Activated naive CD4-positive, alpha-beta T cell treated with anti-CD3 and anti-CD28 coated beads for 36 hours (primary cell): Measurements from ENCODE around the gene PLAAT3. TPM values are rescaled to one million over a fixed set of nuclear protein-coding genes. Genes with fewer than 3 reads are reported as not detected.

Experiments used
- CTCF ChIA-PET: fragments of 350-600 bp; sonication (Branson Sonifier 250); formaldehyde crosslinking; loops from one replicate; lab custom pipeline; 2021; ENCODE audit warnings: antibody characterized with exemption; lab: Charles Lee
- DNase-seq: peaks from one replicate; pipeline ENCODE4 v3.0.0-alpha.2; 2020
- H3K27ac Mint-ChIP-seq: one replicate; pipeline ENCODE4 v1.8.0; 2021; ENCODE audit warnings: mild to moderate bottlenecking, mixed read lengths
- H3K27me3 Mint-ChIP-seq: one replicate; pipeline ENCODE4 v1.8.0; 2021; ENCODE audit warnings: low read depth, mixed read lengths
- H3K36me3 Mint-ChIP-seq: one replicate; pipeline ENCODE4 v1.8.0; 2021; ENCODE audit warnings: low read depth, mixed read lengths
- H3K4me1 Mint-ChIP-seq: one replicate; pipeline ENCODE4 v1.8.0; 2021; ENCODE audit warnings: low read depth, mixed read lengths
- H3K4me3 Mint-ChIP-seq: one replicate; pipeline ENCODE4 v1.8.0; 2021; ENCODE audit warnings: mild to moderate bottlenecking, moderate library complexity, mixed read lengths
- H3K9me3 Mint-ChIP-seq: one replicate; pipeline ENCODE4 v1.8.0; 2021; ENCODE audit warnings: mixed read lengths
- intact Hi-C: fragments of 100-400 bp; cut with micrococcal nuclease; formaldehyde crosslinking; loops from one replicate; pipeline ENCODE4 v1.15.1; 2023
- total RNA-seq, 2 experiments: library from RNA; stranded (reverse); gene quantifications; one replicate each; pipeline ENCODE4 v1.2.3, GENCODE V29; 2021

Gene PLAAT3
- total RNA-seq, 2 experiments from 2014 or later = 3.5 to 3.7 TPM

- CTCF ChIA-PET = no interaction called here
- no peak for DNase-seq
- Mint-ChIP-seq H3K9me3 (no peaks in the 10 kb centered on the region), H3K4me1 (peaks cover 58% of the 10 kb centered on the region), H3K4me3 (no peak within 1 kb of the TSS), H3K27me3 (no peaks in the 10 kb centered on the region), H3K36me3 (no peaks in the 10 kb centered on the region), H3K27ac (no peak within 1 kb of the TSS)
- intact Hi-C loops = loop anchor here (10.0 kb wide), 1 partner anchor 669 kb away; no protein-coding TSS in a partner anchor
Observed at GRCh38 chr11:63563201-63564055, 50.8 kb downstream of the PLAAT3 start, which contains the start of gene PLAAT2. Gene PLAAT2, minus strand, starts transcription at chr11:63563379. Its CDS starts 55 bp downstream, at chr11:63563324.

DNA sequence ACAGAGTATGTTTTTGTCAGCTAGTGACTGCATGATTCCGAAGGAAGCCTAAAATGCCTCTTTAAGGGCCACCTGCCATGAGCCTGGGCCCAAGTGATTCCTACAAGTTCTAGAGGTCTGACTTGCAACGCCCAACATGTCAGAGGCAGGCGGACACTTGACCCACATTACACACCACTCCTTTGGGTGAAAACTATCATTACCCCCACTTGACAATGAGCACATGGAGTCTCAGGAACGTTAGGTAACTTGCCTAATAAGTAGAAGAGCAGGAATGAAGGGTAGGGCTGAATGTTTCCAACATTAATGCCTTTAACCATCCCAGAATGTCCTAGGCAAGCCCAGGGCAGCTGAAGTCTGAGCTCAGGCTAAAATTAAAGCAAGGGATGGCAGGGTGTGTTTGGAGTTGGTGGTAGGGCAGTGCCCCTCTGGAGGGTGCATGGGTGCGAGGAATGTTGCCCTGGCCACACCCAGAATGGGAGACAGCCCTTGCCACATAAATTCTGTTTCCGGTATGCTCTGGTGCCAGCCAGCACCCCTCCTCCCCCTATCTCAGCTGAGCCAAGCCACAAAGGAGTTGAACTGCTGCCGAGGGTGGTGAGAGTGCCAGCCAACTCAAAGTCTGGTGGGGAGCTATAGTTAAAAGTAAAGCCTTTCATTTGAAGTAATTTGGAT lies 53.6 kb downstream of the PLAAT3 start:
- Mint-ChIP-seq H3K9me3 (no peaks in the 10 kb centered on the region), H3K27ac (no peak overlapping the region), H3K4me1 (peaks cover 43% of the 10 kb centered on the region), H3K27me3 (no peaks in the 10 kb centered on the region), H3K36me3 (no peaks in the 10 kb centered on the region), H3K4me3 (no peak overlapping the region)
- CTCF ChIA-PET = interaction anchor here (1.0 kb wide), 1 partner anchor 178 kb away, joined by 3 read pairs; no protein-coding TSS in a partner anchor
- peak; percentile 38 for DNase-seq
- intact Hi-C loops = loop anchor here (10.0 kb wide), 1 partner anchor 666 kb away; no protein-coding TSS in a partner anchor

- no peaks in the 10 kb centered on the region for H3K36me3 Mint-ChIP-seq
- H3K4me1 Mint-ChIP-seq = peaks cover 42% of the 10 kb centered on the region
- CTCF ChIA-PET = no interaction called here
- H3K4me3 Mint-ChIP-seq = no peak overlapping the region
- intact Hi-C loops = no loop called here
- no peaks in the 10 kb centered on the region for H3K9me3 Mint-ChIP-seq
- no peak for DNase-seq
- no peaks in the 10 kb centered on the region for H3K27me3 Mint-ChIP-seq
- H3K27ac Mint-ChIP-seq = no peak overlapping the region
Observed at GRCh38 chr11:63558459-63559157, 55.6 kb downstream of the PLAAT3 start.

- intact Hi-C loops = no loop called here
- CTCF ChIA-PET = no interaction called here
- H3K27ac Mint-ChIP-seq = no peak overlapping the region
- no peak for DNase-seq
- peaks cover 51% of the 10 kb centered on the region for H3K4me1 Mint-ChIP-seq
- H3K9me3 Mint-ChIP-seq = no peaks in the 10 kb centered on the region
- no peaks in the 10 kb centered on the region for H3K36me3 Mint-ChIP-seq
- H3K27me3 Mint-ChIP-seq = no peaks in the 10 kb centered on the region
- no peak overlapping the region for H3K4me3 Mint-ChIP-seq
Observed at GRCh38 chr11:63557570-63557969, 56.7 kb downstream of the PLAAT3 start.

GRCh38 chr11:63556404-63557013 lies 57.7 kb downstream of the PLAAT3 start:
- CTCF ChIA-PET = no interaction called here
- Mint-ChIP-seq H3K9me3 (no peaks in the 10 kb centered on the region), H3K4me1 (peaks cover 56% of the 10 kb centered on the region), H3K27me3 (no peaks in the 10 kb centered on the region), H3K36me3 (no peaks in the 10 kb centered on the region), H3K4me3 (no peak overlapping the region), H3K27ac (no peak overlapping the region)
- DNase-seq = no peak
- intact Hi-C loops = no loop called here

DNA sequence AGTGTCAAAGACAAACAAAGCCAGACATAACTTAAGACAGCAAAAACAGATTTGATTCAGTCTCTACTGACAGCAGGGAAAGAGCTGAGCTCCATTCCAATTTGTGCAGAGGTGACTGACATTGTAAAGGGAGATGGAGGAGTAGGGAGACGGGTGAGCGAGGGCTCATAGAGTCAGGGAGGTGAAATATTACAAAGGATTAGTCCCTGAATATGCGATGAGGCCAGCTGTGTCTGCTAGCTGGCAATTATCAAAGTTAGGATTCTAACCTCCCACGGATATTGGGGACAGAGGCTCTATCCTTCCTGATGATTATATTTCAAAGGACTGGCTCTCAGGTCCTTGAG lies 59.4 kb downstream of the PLAAT3 start:
- H3K27ac Mint-ChIP-seq = no peak overlapping the region
- peaks cover 51% of the 10 kb centered on the region for H3K4me1 Mint-ChIP-seq
- intact Hi-C loops = loop anchor here (5.0 kb wide), 3 partner anchors 57 to 117 kb away; partner anchors contain the start of genes ATL3 and PLAAT3
- no peak for DNase-seq
- H3K36me3 Mint-ChIP-seq = no peaks in the 10 kb centered on the region
- CTCF ChIA-PET = interaction anchor here (0.6 to 2.4 kb wide), 2 partner anchors 18 to 129 kb away, joined by 3 to 7 read pairs; partner anchors contain the start of gene PLAAT4
- no peak overlapping the region for H3K4me3 Mint-ChIP-seq
- no peaks in the 10 kb centered on the region for H3K27me3 Mint-ChIP-seq
- H3K9me3 Mint-ChIP-seq = no peaks in the 10 kb centered on the region

DNA sequence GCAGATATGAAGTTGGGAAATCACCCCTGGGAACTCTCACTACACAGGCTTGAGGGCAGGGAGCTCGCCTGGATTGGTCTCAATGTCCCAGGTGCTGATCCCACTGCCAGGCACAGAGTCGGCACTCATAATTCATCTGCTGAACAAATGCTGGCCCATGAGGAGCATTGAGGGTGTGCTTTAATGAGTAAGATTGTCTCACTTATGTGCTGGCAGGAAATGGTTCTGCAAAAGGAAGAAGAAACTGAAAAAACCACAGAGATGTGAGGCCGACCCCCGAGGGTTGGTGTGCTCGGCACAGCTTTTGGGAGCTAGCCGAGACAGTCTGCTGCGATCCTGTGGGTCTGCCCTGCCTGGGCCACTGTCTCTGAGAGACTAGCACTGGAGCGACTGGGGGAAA lies 60.5 kb downstream of the PLAAT3 start:
- DNase-seq = peak; percentile 77
- intact Hi-C loops = loop anchor here (1.0 to 5.0 kb wide), 5 partner anchors 14 to 119 kb away; partner anchors contain the start of genes ATL3, PLAAT3 and PLAAT4
- H3K4me1 Mint-ChIP-seq = peaks cover 48% of the 10 kb centered on the region
- H3K27me3 Mint-ChIP-seq = no peaks in the 10 kb centered on the region
- peak overlapping the region; percentile 59 for H3K4me3 Mint-ChIP-seq
- CTCF ChIA-PET = interaction anchor here (2.4 kb wide), 1 partner anchor 17 kb away, joined by 7 read pairs; the partner anchor contains the start of gene PLAAT4
- peak overlapping the region; percentile 83 for H3K27ac Mint-ChIP-seq
- H3K36me3 Mint-ChIP-seq = no peaks in the 10 kb centered on the region
- no peaks in the 10 kb centered on the region for H3K9me3 Mint-ChIP-seq

DNA sequence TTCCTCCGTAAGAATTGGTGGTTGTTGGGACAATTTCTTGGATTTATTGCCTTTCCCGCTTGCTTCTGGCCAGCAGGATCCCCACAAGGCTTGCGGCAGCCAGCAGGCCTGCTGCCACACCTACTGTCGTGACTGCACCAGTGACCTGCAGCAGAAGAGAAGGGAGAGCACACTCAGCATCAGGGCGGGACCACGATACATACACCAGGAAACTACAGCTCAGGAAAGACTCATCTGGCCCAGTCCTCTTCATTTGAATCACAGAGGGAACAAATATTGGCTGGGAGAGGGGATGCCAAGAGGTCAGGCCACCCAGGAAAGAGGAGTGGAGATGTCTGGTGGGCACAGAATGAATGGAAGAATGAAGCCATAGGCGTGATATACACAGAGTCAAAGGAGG lies 61.3 kb downstream of the PLAAT3 start:
- Mint-ChIP-seq H3K4me1 (peaks cover 46% of the 10 kb centered on the region), H3K9me3 (no peaks in the 10 kb centered on the region), H3K36me3 (no peaks in the 10 kb centered on the region), H3K27me3 (no peaks in the 10 kb centered on the region), H3K27ac (peak overlapping the region; percentile 31), H3K4me3 (no peak overlapping the region)
- CTCF ChIA-PET = interaction anchor here (2.4 kb wide), 1 partner anchor 16 kb away, joined by 7 read pairs; the partner anchor contains the start of gene PLAAT4
- intact Hi-C loops = loop anchor here (1.0 to 5.0 kb wide), 5 partner anchors 14 to 119 kb away; partner anchors contain the start of genes ATL3, PLAAT3 and PLAAT4
- DNase-seq = no peak

GRCh38 chr11:63551889-63552266 lies 62.4 kb downstream of the PLAAT3 start:
- peaks cover 46% of the 10 kb centered on the region for H3K4me1 Mint-ChIP-seq
- H3K9me3 Mint-ChIP-seq = no peaks in the 10 kb centered on the region
- H3K27me3 Mint-ChIP-seq = no peaks in the 10 kb centered on the region
- DNase-seq = peak; percentile 31
- H3K4me3 Mint-ChIP-seq = no peak overlapping the region
- H3K27ac Mint-ChIP-seq = peak overlapping the region; percentile 73
- CTCF ChIA-PET = interaction anchor here (1.2 to 2.0 kb wide), 2 partner anchors 15 to 84 kb away, joined by 4 to 9 read pairs; partner anchors contain the start of gene PLAAT4
- intact Hi-C loops = loop anchor here (5.0 kb wide), 3 partner anchors 60 to 120 kb away; partner anchors contain the start of genes ATL3 and PLAAT3
- H3K36me3 Mint-ChIP-seq = no peaks in the 10 kb centered on the region

DNA sequence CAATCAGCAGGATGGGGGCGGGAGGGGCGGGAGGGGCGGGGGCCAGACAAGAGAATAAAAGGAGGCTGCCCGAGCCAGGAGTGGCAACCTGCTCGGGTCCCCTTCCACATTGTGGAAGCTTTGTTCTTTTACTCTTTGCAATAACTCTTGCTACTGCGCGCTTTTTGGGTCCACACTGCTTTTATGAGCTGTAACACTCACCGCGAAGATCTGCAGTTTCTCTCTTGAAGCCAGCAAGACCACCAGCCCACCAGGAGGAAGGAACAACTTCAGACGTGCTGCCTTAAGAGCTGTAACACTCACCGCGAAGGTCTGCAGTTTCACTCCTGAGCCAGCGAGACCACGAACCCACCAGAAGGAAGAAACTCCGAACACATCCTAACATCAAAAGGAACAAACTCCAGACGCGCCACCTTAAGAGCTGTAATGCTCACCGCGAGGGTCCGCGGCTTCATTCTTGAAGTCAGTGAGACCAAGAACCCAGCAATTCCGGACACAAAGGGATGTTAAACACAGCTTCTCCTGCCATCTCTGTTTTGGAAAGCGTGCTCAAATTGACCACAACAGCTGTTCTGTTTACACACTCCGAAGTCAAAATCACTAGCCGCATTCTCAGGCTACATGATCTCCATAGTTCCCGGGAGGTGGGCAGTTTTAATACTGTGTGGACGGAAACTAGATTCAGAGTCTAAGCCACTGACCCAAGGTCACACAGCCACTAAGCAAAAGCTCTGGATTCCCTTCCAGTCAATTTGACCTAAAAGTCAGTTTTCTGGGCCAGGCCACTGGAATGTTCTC lies 62.9 kb downstream of the PLAAT3 start:
- Mint-ChIP-seq H3K4me1 (peaks cover 44% of the 10 kb centered on the region), H3K27ac (peak overlapping the region; percentile 73), H3K27me3 (no peaks in the 10 kb centered on the region), H3K9me3 (no peaks in the 10 kb centered on the region), H3K36me3 (peaks cover 3% of the 10 kb centered on the region), H3K4me3 (peak overlapping the region; percentile 70)
- CTCF ChIA-PET = interaction anchor here (0.6 to 2.0 kb wide), 3 partner anchors 14 to 126 kb away, joined by 4 to 9 read pairs (median 7); partner anchors contain the start of gene PLAAT4
- intact Hi-C loops = loop anchor here (5.0 kb wide), 3 partner anchors 61 to 121 kb away; partner anchors contain the start of genes ATL3 and PLAAT3
- no peak for DNase-seq
